ENCODE measurements around the gene SHROOM3.
"Not testable (repeated sequence)": the region's sequence is repeated elsewhere in the genome, so short reads cannot be mapped to it uniquely, and the experiment has no call there.

Gene SHROOM3

DNA sequence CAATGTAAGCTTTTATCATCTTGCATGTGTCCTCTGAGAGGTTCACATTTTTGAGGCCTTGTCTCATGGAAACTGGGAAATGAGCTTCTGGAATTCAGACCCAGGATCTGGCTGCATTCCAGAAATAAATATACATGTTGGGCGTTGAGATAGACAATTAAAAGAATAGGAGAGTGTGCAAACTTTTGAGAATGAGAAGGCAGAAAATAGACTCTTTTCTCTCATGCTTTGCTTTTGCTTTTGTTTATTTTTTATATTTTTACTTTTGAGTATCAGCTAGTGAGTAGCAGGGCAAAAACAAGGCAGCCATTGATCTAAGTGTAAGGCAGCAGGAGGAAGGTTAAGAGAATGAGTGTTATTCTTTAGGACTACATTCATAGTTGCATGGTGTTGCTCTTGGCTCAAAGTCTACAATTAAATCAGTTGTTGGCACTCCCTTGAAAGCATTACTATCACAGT is 12.4 kb downstream of the SHROOM3 start:
- no peak for DNase-seq

DNA sequence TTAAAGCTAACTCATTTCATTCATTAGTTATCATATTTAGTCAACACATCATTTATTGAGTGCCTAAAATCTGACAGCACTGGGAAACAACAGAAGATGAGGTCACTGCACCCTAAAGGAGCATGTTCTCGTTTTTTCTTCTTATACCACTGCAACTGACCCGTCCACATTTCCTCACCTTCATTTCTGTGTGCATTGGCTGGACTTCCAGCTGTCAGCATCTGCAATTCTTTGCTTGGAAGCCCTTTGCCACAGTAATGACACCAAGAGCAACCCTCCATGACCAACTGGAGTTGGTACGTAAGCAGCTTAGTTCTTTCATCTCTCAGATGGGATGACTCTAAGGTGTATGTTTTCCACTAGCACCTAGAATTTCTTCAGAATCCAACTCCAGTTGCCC is 13.2 kb downstream of the SHROOM3 start:
- DNase-seq: no peak

DNA sequence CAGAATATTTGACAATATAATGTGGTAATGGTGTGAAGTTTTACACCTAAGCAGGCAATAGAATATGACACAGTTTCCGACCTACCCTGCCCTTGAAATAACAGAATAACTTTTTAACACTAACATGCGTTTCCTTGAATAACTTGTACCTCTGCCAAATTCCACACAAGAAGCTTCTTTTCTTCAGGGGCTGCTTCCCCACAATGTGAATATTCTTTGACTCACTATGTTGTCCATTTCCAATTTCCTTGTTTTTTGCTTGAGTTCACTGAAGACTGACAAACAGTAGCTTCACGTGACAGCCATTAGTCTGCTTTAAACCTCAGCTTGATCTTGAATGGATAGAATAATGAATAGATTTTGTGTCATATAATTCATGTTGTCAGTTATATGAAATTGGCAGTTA is 14.3 kb downstream of the SHROOM3 start:
- no peak for DNase-seq

DNA sequence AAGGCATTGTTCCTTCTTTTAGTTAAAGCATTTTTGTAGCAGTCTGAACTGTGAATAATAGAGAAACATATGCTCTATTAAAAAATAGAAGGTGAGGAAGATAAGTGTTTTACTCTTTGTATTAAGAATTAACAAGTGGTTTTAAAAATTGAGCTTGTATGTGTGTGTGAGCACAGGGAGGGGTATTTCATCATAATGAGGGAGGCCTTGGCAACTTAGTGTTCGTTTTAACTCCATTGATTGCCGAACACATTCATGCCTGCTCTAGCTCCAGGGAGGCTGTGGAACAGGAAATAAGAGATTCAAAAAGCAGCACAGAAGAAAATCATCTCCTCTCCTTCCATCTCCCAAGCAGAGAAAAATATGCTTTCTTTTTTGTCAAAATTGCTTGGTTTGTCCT is 14.8 kb downstream of the SHROOM3 start:
- DNase-seq: no peak

DNA sequence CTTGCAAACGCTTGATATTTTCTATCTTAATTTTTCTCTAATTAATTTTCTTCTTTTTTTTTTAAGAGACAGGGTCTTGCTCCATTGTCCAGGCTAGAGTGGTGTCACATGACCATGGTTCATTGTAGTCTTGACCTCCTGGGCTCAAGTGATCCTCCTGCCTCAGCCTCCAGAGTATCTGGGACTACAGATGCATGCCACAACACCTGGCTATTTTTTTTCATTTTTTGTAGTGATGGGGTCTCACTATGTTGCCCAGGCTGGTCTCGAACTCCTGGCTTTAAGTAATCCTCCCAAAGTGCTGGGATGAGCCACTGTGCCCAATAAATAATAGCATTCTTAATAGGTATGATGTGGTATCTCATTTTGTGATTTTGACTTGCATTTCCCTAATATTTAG is 18.2 kb downstream of the SHROOM3 start:
- DNase-seq: no peak

DNA sequence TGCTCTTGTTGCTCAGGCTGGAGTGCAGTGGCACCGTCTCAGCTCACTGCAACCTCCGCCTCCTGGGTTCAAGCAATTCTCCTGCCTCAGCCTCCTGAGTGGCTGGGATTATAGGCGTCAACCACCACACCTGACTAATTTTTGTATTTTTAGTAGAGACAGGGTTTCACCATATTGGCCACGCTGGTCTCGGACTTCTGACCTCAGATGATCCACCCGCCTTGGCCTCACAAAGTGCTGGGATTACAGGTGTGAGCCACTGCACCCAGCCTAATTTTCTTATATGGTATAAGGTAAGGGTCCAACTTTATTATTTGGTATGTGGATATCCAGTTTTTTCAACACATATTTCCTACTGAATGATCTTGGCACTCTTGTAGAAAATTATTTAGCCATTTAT is 19.0 kb downstream of the SHROOM3 start:
- DNase-seq: not testable (repeated sequence)

DNA sequence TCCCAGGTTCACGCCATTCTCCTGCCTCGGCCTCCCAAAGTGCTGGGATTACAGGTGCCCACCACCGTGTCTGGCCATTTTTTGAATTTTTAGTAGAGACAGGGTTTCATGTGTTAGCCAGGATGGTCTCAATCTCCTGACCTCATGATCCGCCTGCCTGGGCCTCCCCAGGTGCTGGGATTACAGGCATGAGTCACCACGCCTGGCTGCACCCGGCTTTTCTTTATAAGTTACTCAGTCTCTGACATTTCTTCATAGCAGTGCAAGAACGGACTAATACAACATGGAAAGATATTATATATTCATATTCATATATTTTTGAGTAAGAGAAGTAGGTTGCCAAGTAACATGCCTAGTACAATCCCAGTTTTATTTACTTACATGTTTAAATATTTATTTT is 22.9 kb downstream of the SHROOM3 start:
- DNase-seq: no peak

DNA sequence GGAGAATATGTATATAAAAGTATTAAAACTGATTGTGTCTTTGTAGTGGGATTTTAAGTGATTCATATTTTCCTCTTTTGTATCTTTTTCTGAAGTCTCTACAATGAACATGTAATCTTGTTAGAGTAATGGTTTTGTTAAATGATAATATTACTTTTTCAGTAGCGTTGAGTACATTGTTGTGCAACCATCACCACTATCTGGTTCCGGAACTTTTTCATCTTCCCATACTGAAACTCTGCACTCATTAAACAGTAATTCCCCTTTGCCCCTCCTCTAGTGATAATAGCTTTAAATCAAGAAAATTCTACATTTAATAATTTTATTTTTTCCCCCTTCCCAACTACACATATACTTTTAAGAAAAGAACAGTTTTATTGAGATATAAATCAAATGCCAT is 23.3 kb downstream of the SHROOM3 start:
- DNase-seq: no peak

DNA sequence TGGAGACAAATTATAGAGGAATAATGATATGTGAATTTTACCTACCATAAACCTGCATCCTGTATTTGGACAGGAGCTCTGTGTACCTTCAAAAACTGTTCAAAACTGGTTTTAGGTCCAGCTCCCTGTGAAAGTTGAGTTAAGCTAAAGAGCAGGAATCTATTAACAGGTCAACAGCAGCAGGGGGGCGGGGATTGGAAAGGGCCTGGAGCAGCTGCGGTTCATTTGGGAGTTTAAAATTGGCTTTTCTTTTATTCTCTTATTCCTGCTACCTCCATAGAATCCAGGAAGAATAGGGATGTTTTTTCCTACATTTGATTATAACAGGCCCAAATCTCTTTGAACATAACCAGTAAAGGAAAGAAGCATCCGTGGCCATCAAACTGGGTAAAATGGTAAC is 23.8 kb downstream of the SHROOM3 start:
- DNase-seq: no peak

DNA sequence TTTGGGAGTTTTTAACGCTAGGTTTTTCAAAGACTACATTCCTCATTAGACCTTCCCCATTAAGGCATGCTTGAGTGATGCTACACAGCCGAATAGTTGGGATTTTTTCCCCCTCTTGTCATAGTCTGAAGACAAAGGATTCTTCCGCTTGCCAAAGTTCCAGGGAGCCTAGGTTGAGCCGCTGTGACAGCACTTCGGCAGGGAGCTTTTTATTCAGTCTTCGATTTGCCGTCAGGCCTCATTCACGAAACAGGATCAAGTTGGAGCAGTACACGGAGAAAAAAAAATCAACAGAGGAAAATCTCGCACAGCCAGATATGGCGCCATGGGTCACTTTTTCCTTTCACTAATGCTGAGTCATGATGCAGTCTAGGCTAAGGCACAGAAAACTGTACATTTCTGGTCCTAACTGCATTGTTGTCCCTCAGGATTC is 24.3 kb downstream of the SHROOM3 start:
- DNase-seq: no peak

DNA sequence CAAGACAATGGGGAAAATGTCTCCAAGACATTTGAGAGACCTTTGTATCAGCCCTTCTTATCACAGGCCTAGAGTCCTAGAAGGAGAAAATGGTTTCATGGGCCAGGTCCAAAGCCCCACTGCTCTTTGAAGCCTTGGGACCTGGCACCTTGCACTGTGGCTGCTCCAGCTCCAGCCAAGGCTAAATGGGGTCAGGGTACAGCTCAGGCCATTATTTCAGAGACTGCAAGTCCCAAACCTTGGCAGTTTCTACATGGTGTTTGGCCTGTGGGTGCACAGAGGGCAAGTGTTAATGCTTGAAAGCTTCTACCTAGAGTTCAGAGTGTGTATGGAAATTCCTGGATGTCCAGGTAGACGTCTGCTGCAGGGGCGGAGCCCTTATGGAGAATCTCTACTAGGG is 28.5 kb downstream of the SHROOM3 start:
- DNase-seq: no peak

DNA sequence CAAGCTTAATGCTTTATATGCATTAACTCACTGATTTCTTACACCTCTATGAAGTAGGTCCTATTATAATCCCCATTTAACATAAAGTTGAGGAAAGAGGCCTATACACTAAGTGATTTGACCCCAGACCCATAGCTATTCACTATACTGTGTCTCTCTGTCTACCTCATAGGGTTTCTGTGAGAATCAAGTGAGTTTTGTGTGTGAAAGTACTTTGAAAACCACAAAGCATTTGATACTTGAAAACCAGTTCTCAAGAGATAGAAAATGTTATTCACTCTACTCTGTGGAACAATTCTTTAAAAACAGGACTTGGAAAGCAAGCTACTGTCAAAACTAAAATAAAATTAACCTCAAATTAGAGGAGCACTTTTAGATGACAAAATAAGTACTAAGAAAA is 35.0 kb downstream of the SHROOM3 start:
- no peak for DNase-seq

DNA sequence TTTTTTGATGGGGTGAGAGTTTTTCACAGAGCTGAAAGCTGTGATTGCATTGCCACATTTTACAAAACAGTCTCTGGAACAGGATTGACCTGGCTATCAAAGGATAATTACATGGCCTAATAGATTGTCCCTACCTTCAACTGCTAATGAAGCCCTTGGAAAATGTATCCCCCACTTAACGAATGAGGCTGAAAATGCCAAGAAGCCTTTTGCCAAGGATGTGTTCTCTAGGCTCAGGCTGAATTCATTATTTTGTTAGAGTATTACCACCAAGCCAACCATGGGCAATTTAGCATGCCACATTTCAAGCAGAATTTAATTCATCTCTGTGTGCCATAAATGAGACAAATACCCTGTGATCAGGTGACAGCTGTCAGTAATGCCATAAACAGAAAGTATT is 35.5 kb downstream of the SHROOM3 start:
- no peak for DNase-seq

DNA sequence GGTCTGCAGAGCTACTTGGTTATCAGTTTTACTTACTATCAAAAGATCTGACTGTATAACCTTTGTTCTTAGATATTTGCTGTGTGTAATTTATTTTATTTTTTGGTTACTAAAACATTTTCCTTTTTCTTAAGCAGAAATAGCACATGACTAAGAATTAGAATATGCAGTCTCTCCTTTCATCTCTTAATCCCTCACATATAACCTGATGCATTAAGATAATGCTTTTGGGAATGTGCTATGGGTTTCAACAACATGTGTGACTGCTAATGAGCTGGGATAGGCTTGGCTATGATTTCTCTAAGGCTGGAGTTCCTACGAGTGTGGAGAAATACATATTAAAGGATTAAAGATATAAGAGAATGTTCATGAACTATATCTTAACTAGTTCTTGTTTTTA is 41.5 kb downstream of the SHROOM3 start:
- DNase-seq: no peak

DNA sequence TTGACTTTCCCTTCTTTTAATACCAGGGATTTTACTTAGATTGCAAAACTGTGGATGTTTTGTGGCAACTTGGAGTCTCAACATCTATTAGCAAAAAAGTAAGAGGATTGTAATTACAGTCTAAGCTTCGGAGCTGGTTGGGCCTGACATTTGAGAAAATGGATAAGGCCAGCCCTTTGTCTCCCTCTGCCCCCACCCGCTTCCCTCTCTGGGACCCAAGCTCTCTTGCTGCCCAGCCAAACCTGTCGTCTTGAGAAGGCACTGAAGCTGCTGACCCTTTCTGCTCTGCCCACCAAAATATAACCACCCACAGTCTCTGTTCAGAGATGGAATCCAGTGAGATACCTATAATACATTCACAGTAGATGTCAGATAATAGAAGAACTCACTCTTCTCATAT is 49.6 kb downstream of the SHROOM3 start:
- DNase-seq: no peak

DNA sequence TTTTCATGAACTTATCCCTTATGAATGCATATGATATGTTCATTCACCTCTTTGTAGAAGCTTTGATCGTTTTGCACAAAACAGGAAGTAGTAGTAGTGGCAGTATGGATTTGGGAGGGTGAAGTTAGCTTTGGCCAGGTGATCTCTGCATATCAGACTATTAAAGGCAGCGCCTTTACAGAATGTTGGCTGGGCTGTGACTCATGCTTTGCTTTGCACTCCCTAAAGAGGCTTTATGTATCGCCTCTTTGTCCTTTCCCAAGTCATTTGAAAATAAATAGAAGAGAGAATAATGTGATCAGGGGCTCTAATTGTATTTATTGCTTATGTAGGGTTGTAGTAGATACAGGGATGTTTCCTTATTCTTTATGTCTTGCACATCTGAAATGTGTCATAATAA is 50.4 kb downstream of the SHROOM3 start:
- no peak for DNase-seq

DNA sequence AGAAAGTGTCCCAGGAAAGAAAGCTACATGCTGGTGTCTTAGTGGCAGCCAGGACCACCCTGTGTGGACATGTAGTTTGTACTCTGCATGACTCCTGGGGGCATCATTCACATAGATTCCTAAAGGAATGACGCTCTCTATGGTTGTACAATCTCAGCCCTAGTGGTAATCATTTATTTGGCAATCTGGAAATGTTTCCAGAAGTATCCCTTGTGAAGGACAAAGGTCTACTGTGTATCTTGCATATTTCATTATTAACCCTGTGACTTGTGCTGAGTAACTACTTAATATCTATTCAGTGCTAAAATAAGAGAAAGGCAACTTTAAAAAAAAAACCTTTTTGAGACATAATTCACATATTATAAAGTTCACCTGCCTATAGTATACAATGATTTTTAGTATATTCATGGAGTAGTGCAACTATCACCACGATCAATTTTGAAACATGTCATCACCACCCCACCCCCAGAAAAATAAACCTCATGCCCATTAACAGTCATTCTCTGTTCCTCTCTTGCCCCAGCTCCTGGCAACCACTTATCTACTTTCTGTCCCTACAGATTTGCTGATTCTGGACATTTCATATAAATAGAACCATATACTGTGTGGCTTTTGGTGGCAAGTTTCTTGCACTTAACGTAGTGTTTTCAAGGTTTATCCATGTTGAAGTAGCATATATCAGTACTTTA is 51.7 kb downstream of the SHROOM3 start:
- no peak for DNase-seq

DNA sequence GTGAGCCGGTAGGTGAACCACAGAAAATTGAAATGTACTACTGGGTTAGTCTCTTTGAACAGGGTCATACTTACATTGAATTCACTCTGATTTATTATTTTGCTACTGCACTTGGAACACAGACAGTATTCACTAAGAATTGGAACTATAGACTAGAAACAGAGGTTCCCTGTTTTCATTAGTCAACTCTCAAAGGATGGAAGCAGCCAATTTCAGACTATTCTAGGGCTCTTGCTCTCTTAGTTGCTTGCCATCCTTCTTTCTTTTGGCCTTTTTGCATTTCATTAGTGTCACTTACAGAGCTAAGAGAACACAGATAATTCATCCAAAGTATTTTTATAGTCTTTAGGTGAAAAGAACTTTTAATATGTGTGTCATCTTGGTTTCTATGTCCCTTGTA is 52.6 kb downstream of the SHROOM3 start:
- DNase-seq: no peak

DNA sequence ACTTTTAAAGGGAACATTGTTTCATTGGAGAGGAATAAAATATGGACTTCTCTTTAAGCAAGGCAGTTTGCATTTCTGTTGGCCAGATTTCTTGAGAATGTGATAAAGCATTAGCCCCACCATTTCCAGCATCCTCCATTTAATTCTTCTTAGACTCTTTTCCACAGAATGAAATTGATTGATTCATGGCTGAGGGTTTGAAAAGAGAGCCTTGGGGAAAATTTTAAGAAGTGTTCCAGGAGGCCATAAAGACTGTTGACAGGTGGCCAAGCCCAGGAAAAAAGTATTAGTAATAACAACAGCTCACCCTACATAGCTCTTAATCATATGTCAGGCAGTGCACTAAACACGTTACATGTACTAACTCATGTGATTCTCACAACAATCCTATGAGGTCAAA is 53.4 kb downstream of the SHROOM3 start:
- DNase-seq: no peak

DNA sequence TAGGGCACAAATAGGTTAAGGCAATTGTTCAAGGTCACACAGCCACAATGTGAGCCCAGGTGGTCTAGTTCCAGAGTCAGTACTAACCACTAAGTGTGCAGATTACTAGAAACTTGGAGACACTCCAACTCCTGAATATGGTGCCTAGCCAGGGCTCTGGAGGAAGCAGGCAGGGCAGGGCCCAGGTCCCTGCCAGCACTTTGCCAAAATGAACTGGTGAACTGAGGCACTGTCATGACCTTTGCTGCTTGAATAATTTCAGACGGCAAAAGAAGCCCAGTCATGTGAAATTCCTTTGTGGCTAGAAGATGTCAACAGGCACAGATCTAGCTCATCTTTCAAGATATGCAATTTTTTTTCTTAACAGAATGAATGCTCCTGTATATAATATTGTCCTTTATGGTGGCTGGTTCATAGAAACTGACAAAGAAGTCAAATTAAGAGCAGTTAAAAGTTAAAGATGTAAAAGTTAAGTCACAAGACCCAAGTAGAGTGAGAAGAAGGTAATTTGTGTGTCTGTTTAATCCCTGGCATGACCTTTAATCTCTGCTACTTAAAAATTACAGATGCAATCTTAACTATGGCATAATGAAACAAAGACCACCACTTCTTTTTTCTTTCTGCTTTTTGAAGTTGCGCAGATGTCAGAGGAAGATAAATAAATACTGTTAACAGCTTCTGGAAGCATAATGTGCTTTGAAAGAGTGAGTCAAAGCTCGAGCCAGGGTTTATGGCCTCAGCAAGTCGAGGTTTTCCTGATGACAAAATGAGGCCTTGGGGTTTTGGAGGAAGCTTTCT is 54.1 kb downstream of the SHROOM3 start:
- no peak for DNase-seq

DNA sequence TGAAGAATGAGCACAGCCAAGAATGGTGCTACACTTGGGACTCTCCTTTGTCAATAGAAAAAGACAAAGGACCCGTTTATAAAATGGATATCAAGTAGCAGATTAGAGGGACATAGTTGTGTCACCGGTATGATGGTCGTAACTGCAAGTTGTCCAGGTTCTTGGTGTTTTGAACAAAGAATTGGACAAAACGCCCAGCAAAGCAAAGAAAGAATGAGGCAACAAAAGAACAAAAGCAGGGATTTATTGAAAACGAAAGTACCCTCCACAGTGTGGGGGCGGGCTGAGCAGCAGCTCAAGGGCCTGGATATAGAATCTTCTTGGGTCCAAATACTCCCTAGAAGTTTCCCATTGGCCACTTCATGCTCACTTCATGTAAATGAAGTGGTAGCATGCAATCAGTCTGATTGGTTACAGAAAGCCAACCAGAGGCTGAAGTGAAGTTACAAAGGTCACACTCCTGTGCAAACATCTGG is 54.7 kb downstream of the SHROOM3 start:
- DNase-seq: no peak

DNA sequence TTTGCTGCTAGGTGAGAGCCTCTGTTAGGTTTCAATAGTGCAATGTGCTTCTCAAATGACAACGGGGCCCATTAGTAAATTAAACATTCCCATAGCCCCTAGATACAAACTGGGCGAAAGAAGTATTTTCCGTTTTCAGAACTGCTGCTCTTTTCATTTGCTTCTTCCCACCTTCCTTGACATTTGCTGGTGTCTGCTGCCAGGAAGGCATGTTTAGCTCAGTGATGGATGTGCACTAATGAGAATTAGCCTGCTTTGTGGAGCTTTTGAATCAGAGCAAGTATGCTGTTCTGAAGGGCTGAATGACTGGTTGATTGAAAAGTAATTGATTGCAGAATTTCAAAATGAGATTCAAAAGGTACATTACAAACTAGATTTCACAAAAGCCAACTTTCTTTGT is 57.0 kb downstream of the SHROOM3 start:
- no peak for DNase-seq

DNA sequence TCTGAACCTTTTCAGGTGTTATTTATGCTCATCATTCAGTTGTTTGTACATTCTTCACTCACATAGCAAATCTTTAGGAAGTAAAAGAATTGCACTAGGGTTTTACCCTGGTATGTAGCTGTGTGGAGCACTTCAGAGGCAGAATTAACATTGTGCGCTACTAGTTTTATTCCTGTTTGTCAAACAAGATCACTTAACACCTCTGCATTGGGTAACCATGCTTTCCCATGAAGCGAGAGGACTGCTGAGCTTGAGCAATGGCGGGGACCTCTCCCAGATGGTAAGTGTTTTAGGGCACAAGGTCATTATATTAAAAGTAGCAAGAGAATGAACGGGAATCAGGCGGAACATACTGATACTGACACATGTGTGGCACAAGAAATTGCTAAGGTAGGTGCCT is 59.2 kb downstream of the SHROOM3 start:
- DNase-seq: no peak

DNA sequence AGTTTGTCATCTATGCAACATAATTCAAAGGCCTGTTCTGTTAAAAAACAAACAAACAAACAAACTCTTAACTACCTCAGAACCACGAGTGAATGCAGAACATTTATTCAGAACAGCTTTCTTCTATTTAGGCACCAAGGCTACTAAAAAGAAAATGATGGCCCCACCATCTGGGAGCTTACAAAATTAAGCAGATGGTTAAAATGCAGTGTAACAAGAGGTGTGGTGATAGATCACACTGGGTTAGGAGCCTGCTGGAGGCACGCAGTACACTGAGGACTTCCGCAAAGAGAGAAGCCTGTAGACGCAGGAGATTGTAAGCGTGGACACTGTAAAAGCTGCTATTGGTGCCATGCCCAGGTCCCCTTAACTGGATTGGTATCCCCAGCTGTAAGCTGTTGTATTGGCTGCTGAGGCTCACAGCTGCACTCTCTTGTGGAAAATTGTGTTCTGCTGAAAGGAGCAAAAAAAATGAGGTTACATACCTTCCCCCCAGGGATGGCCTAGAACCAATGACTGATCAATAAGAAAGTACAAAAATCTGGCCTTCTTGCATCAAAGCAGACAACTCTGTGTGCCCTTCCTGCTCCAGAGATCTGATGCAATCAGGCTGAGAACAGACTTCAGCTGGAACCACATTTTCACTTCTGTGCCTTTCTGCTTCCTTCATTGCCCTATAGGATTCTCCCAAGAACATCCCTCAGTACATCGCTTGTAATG is 60.0 kb downstream of the SHROOM3 start:
- DNase-seq: no peak

Measured in T-helper 2 cell (primary cell).